Measurements from ENCODE around the gene PHACTR1. TPM values are rescaled to one million over a fixed set of nuclear protein-coding genes. Genes with fewer than 3 reads are reported as not detected.

Gene PHACTR1
- total RNA-seq, 1 donor from 2014 or later, result 8.5 TPM

- Histone ChIP-seq H3K4me2 (ENCODE audit: low read length) (no peak overlapping the region), H4K20me1 (ENCODE audit: insufficient read depth, low read length) (no peaks in the 10 kb centered on the region), H3K9me3 (ENCODE audit: insufficient read depth, low read depth, low read length) (no peaks in the 10 kb centered on the region), H3K27me3 (ENCODE audit: insufficient read depth, low read length) (no peaks in the 10 kb centered on the region), H2AFZ (ENCODE audit: low read depth, low read length) (no peak overlapping the region), H3K79me2 (ENCODE audit: insufficient read depth, low read length) (no peaks in the 10 kb centered on the region), H3K4me3 (ENCODE audit: insufficient read depth, low read depth, low read length) (no peak overlapping the region), H3K36me3 (ENCODE audit: insufficient read depth, low read length) (no peaks in the 10 kb centered on the region), H3K27ac (ENCODE audit: low read depth, low read length) (no peak overlapping the region), H3K4me1 (ENCODE audit: insufficient read depth, low read length) (no peaks in the 10 kb centered on the region), H3K9ac (ENCODE audit: low read length) (no peak overlapping the region)
- DNase-seq (ENCODE audit: low read depth) (no peak), FAIRE-seq (no peak)
- peaks cover 4% of the 10 kb centered on the region for H3K9me3 Mint-ChIP-seq (ENCODE audit: unreplicated experiment)
- TF ChIP-seq, protein P1, sequence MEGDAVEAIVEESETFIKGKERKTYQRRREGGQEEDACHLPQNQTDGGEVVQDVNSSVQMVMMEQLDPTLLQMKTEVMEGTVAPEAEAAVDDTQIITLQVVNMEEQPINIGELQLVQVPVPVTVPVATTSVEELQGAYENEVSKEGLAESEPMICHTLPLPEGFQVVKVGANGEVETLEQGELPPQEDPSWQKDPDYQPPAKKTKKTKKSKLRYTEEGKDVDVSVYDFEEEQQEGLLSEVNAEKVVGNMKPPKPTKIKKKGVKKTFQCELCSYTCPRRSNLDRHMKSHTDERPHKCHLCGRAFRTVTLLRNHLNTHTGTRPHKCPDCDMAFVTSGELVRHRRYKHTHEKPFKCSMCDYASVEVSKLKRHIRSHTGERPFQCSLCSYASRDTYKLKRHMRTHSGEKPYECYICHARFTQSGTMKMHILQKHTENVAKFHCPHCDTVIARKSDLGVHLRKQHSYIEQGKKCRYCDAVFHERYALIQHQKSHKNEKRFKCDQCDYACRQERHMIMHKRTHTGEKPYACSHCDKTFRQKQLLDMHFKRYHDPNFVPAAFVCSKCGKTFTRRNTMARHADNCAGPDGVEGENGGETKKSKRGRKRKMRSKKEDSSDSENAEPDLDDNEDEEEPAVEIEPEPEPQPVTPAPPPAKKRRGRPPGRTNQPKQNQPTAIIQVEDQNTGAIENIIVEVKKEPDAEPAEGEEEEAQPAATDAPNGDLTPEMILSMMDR (IDR thresholded peaks at IDR 0.05; ENCODE audit: insufficient read depth, low read depth, low read length), result no peak
- TF ChIP-seq EZH2 (IDR thresholded peaks at IDR 0.05; ENCODE audit: insufficient read depth, low read length), result no peak
- H3K4me1 Mint-ChIP-seq (ENCODE audit: low read depth, unreplicated experiment), result peaks cover 7% of the 10 kb centered on the region
- no peak overlapping the region for H3K4me3 Mint-ChIP-seq (ENCODE audit: unreplicated experiment)
- no peaks in the 10 kb centered on the region for H3K27me3 Mint-ChIP-seq (ENCODE audit: low read depth, unreplicated experiment)
- H3K36me3 Mint-ChIP-seq (ENCODE audit: low read depth, unreplicated experiment), result peaks cover 2% of the 10 kb centered on the region
- no peak overlapping the region for H3K27ac Mint-ChIP-seq (ENCODE audit: unreplicated experiment)
Measured at GRCh38 chr6:13261464-13261994, 545.0 kb downstream of the PHACTR1 start.

- H3K36me3 ChIP-seq (ENCODE audit: insufficient read depth, low read length), result no peaks in the 10 kb centered on the region
- no peak overlapping the region for H3K9ac ChIP-seq (ENCODE audit: low read length)
- no peaks in the 10 kb centered on the region for H4K20me1 ChIP-seq (ENCODE audit: insufficient read depth, low read length)
- H3K4me2 ChIP-seq (ENCODE audit: low read length), result no peak overlapping the region
- H3K36me3 Mint-ChIP-seq (ENCODE audit: low read depth, unreplicated experiment), result peaks cover 5% of the 10 kb centered on the region
- no peak overlapping the region for H3K27ac ChIP-seq (ENCODE audit: low read depth, low read length)
- FAIRE-seq (no peak), DNase-seq (ENCODE audit: low read depth) (no peak)
- H3K4me3 Mint-ChIP-seq (ENCODE audit: unreplicated experiment), result no peak overlapping the region
- H3K9me3 ChIP-seq (ENCODE audit: insufficient read depth, low read depth, low read length), result no peaks in the 10 kb centered on the region
- H3K9me3 Mint-ChIP-seq (ENCODE audit: unreplicated experiment), result peaks cover 4% of the 10 kb centered on the region
- H2AFZ ChIP-seq (ENCODE audit: low read depth, low read length), result no peak overlapping the region
- no peaks in the 10 kb centered on the region for H3K79me2 ChIP-seq (ENCODE audit: insufficient read depth, low read length)
- no peaks in the 10 kb centered on the region for H3K27me3 Mint-ChIP-seq (ENCODE audit: low read depth, unreplicated experiment)
- no peak overlapping the region for H3K4me3 ChIP-seq (ENCODE audit: insufficient read depth, low read depth, low read length)
- H3K27ac Mint-ChIP-seq (ENCODE audit: unreplicated experiment), result no peak overlapping the region
- H3K4me1 ChIP-seq (ENCODE audit: insufficient read depth, low read length), result peaks cover 5% of the 10 kb centered on the region
- H3K27me3 ChIP-seq (ENCODE audit: insufficient read depth, low read length), result no peaks in the 10 kb centered on the region
- TF ChIP-seq, protein P1 (IDR thresholded peaks at IDR 0.05; ENCODE audit: insufficient read depth, low read depth, low read length), result no peak
- no peak for TF ChIP-seq EZH2 (IDR thresholded peaks at IDR 0.05; ENCODE audit: insufficient read depth, low read length)
- H3K4me1 Mint-ChIP-seq (ENCODE audit: low read depth, unreplicated experiment), result peaks cover 8% of the 10 kb centered on the region
Measured at GRCh38 chr6:13262302-13263230, 546.0 kb downstream of the PHACTR1 start.

Measured in astrocyte (in vitro differentiated cells and primary cell).